ENCODE data around the gene YTHDC2.

DNA sequence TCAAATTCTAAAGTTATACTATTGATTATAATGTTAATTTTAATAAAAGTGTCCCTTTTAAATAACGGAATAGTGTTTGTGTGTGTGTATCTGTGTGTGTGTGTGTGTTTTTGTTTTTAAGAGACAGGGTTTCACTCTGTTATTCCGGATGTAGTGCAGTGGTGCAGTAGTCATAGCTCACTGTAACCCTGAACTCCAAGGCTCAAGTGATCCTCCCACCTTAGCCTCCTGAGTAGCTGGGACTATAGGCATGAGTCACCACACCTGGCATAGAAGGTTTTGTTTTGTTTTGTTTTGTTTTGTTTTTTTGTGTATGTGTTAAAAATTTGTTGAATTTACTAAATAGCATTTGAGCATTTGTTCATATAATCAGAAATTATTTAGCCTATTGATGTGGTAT lies 64.6 kb downstream of the YTHDC2 start:
- no peak for TF ChIP-seq POLR2A (IDR thresholded peaks at IDR 0.05)
- TF ChIP-seq, protein P1, sequence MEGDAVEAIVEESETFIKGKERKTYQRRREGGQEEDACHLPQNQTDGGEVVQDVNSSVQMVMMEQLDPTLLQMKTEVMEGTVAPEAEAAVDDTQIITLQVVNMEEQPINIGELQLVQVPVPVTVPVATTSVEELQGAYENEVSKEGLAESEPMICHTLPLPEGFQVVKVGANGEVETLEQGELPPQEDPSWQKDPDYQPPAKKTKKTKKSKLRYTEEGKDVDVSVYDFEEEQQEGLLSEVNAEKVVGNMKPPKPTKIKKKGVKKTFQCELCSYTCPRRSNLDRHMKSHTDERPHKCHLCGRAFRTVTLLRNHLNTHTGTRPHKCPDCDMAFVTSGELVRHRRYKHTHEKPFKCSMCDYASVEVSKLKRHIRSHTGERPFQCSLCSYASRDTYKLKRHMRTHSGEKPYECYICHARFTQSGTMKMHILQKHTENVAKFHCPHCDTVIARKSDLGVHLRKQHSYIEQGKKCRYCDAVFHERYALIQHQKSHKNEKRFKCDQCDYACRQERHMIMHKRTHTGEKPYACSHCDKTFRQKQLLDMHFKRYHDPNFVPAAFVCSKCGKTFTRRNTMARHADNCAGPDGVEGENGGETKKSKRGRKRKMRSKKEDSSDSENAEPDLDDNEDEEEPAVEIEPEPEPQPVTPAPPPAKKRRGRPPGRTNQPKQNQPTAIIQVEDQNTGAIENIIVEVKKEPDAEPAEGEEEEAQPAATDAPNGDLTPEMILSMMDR (IDR thresholded peaks at IDR 0.05), result no peak
